Measurements from ENCODE around the gene MSI2. TPM values are rescaled to one million over a fixed set of nuclear protein-coding genes. Genes with fewer than 3 reads are reported as not detected.

Gene MSI2
- total RNA-seq, 1 experiment from 2014 or later: 61.2 TPM

DNA sequence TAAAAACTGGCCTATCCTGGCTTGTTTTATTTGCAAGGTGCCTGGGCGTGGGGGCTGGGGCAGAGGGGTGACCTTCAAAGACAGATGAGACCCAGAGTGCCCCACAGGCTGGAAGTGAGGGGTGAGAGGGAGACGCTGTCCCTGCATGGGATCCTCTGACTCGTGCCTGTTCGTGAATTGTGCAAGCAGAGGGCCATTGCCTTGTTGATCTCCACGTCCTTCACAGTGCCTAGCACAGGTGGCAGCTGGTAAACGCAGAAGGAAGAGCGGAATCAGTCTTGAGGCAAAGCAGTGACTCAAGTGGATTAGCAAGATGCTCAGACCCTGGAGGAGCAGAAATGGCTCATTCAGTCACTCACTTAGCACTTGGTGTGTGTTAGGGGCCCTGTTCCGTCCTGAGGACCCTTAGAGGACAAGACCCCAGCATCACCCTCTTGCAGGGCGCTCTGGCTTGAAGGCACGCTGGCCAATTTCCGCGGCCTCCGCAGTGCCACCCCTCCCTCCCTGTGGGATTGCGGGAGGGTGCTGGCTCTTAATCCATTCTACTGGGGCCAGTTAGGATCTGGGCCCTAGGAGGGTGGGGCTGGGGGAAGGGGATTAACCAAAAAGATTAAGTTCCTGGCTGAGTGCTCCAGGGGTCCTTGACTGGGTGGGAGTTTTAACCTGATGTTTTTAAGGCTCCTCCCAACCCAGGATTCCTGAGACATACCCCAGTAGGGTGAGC lies 337.6 kb downstream of the MSI2 start:
- no peak for DNase-seq (ENCODE audit: low spot score)

DNA sequence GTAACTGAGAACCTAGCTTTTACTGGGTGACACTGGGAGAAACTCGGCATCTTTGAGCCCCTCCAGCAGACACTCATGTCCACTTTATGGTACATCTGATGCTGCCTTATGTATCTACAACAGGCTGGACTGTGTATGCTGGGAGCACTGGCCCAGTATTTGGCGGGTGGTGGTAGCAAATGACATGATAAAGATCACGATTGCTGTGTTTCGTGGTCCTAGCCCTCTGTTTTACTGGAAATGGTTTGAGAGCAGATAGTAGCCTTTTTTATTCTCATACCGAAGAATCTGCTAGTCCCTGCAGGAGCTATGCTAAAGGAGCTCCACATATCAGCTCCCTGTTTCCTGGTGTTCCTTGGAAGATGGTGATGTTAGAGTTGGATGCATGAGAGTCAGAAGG lies 338.4 kb downstream of the MSI2 start:
- no peak for DNase-seq (ENCODE audit: low spot score)

DNA sequence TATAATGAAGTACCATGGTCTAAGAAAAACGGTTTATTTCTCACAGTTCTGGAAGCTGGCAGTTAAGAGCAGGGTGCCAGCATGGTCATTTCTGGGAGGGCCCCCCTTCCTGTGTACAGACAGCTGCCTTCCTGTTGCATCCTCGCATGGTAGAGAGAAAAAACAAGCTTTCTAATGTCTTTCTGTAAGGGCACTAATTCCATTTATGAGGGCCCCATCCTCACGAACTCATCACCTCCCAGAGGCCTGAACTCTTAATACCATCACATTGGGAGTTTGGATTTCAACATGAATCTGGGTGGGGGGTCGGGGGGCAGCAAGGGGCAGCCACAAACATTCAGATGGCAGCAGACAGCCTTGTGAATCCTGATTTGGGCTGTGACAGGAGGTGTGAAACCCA lies 339.1 kb downstream of the MSI2 start:
- no peak for DNase-seq (ENCODE audit: low spot score)

DNA sequence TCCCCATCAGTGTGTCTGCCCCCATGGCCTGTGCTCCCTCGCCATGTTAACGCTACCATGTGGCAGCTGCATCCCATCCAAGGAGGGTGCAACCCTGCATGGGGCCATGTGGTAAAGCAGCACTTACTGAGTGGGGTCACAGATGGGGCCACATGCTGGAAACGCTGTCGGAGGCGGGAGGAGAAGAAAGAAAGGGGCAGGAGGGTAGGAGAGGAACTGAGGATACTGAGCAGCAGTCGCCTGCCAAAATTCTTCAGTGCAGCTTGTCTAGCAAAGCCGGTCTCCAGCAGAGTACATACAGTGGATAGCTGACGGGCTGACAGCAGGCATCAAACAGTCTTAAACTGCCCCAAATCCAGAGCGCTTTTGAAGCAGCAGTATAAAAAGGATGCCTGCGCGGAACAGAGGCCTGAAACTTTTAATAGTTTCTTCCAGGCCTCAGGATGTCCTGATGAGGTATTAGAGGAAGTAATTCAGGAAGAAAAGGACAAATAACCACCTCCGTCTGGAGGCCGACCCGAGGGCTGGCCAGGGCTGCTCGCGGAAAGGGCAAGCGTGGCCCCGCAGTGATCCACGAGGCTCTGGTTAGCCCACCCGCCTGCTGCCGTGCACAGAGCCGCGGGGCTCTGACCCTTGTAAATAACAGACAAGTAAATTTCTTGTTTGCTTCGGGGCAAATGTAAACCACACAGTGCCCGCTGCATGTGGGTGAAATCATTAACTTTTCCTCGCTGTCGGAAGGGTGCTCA lies 339.8 kb downstream of the MSI2 start:
- DNase-seq (ENCODE audit: low spot score): no peak

DNA sequence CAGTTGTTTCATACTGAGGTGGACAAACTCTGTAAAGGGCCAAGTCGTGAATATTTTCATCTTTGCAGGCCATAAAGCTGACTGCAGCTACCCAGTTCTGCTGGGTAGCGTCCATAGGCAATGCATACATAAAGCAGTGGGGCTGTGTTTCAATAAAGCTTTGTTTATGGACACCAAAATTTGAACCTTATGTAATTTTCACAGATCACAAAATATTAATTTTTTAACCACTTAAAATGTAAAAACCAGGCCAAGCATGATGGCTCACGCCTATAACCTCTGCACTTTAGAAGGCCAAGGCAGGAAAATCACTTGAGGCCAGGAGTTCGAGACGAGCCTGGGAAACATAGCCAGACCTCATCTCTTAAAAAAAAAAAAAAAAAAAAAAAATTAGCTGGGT lies 340.8 kb downstream of the MSI2 start:
- DNase-seq (ENCODE audit: low spot score): no peak

DNA sequence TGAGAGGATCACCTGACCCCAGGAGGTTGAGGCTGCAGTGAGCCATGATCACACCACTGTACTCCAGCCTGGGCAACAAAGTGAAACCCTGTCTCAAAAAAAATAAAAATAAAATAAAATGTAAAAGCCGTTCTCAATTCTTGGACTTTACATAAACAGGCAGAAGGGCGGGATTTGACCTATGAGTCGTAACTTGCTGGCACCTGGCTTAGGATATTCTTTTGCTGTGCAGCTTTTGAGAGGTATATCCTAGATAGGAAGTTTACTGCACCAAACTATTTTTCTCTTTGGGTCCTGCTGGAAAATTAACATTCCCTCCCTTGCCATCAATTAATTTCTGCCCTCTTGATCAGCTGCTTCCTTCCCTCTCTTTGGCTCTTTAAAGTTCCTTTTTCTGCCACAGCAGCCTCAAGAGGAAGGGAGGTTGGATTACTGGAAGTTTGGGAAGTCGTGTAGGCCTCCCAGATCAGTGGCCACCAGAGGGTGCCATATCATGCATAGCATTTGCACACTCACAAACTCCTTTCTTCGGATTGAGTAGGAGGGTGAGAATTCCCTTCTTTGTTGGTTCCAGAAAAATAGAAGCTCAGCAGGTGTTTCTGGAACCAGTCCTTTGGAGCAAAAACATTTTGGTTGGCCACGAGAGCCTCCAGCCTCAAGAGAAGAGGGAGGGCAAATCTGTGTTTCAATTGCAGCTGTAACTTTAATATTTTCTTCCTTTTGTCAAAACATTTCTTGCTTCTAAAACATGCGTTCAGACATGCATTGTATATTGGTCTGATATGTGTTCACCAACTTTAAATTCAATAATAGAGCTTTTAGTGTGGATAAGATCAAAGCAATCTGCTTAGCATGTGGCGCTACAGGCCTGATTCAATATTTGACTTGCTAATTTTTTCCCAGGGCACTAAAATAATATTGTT lies 341.5 kb downstream of the MSI2 start:
- DNase-seq (ENCODE audit: low spot score): peak; percentile 87

- DNase-seq (ENCODE audit: low spot score): no peak
These were observed 343.1 kb downstream of the MSI2 start for GRCh38 chr17:57599271-57600045.

GRCh38 chr17:57600074-57600473 lies 343.8 kb downstream of the MSI2 start:
- no peak for DNase-seq (ENCODE audit: low spot score)

GRCh38 chr17:57601143-57601735 lies 344.9 kb downstream of the MSI2 start:
- DNase-seq (ENCODE audit: low spot score): no peak

- DNase-seq (ENCODE audit: low spot score): no peak
These were observed 346.6 kb downstream of the MSI2 start for GRCh38 chr17:57602896-57603295.

DNA sequence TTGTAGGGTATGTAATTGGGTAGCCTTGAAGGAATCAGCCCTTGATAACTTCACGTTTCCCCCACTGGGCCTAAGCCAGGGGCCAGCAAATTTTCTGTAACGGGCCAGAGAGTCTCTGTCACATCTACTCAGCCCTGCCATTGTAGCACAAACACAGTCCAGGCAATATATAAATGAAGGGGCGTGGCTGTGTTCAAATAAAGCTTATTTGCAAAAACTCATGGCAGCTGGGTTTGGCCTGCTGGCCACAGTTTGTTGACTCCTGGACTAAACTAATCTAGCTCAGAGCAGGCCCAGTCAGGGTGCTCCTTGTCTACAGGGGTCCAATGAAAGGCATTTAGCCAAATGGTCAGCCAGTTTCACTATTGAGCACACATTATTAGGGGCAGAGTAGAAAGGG lies 347.2 kb downstream of the MSI2 start:
- DNase-seq (ENCODE audit: low spot score): no peak

GRCh38 chr17:57603978-57604377 lies 347.7 kb downstream of the MSI2 start:
- DNase-seq (ENCODE audit: low spot score): no peak

DNA sequence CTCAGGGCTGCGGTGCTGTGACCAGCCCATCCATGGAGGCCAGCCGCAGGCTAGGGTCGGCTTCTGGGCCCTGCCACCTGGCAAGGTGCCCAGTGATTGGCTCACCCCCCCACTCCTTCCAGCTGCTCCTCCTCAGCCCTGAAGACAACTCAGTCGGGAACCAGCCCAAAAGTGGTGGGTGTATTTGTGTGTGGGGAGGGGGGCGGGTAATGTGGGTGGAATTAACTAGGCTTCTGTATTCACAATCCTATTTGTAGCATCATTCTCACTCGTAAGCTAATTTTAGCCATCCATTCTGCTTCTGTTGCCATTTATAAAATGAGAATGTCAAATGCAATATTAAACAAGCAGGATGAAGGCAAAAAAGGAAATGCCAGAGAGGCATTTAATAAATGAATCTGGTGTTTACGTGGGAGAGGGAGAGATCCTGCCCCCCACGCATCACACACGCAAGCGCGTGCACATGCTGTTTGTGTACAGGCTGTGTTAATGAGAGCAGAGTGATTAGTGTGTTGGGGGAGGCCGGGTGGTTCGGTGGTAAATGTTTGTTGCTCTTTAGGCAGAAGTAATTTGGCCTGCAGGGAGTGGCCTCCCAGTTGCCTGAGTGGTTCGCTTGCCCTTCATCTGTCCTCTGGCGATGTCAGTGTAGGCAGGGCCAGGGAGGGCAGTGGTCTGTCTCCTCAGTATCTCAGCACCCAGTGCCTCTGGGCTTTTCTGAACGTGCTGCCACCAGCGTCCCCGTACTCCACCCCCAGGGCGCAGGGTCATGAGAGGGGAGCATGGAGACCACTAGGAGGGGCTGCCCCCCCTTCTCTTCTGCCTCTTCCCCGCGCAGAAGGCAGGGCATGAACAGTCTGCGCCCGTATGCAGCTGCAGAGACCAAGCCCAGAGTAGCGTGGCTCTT lies 348.7 kb downstream of the MSI2 start:
- DNase-seq (ENCODE audit: low spot score): no peak

DNA sequence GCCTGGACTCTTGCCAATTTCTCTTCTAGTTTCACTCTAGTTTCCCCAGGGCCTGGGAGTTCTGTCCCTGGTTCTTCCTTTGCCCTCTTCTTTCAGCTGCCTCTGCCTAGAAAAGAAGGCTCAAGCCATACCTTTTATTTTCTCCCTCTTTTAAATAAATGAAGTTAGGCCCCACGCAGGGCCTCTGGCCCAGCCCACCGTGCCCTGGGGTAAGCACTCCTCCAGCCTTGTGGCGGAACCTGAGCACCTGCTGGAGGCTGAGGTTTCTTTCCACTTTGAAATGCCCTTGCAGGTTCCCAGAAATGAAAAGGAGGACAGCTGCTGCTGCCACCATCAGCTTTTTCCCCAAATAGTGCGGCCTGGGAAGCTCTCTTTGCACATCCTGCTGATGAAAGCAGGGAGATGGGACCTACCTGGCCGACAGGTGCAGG lies 349.4 kb downstream of the MSI2 start:
- no peak for DNase-seq (ENCODE audit: low spot score)

- no peak for DNase-seq (ENCODE audit: low spot score)
These were observed 350.0 kb downstream of the MSI2 start for GRCh38 chr17:57606111-57606875.

DNA sequence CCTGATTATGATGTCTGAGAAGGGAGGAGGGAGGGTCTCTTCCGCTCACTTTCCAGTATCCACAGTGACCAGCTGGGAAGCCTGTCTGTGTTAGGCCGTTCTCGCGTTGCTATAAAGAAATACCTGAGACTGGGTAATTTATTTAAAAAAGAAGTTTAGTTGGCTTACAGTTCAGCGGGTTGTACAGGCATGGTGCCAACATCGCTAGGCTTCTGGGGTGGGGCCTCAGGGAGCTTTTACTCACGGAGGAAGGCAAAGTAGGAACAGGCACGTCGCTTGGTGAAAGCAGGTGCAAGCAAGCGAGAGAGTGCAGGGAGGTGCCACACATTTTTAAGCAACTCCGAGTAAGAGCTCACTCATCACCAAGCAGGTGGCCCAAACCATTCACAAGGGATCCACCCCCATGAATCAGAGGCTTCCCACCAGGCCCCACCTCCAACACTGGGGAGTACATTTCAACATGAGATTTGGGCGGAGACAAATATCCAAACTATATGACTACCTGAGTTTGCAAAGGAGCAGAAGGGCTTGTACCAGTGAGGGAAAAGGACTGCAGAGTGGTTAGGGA lies 351.3 kb downstream of the MSI2 start:
- no peak for DNase-seq (ENCODE audit: low spot score)

- no peak for DNase-seq (ENCODE audit: low spot score)
These were observed 352.2 kb downstream of the MSI2 start for GRCh38 chr17:57608369-57609124.
